ENCODE measurements around the gene ECM2. TPM values are rescaled to one million over a fixed set of nuclear protein-coding genes. Genes with fewer than 3 reads are reported as not detected.

ECM2 gene
- total and polyA plus RNA-seq, 12 donors = 3.8 to 22.0 (median 8.3) TPM

- Histone ChIP-seq H3K4me1 (replicated peaks in 1 of 2) (no peaks in the 10 kb centered on the region), H3K4me3 (no peak overlapping the region), H3K27ac (no peak overlapping the region), H3K36me3 (replicated peaks in 1 of 2) (no peaks in the 10 kb centered on the region), H3K27me3 (no peaks in the 10 kb centered on the region), H3K9me3 (replicated peaks in 1 of 3) (no peaks in the 10 kb centered on the region)
- TF ChIP-seq POLR2A (IDR thresholded peaks at IDR 0.05) = no peak
- no peak for TF ChIP-seq CTCF (IDR thresholded peaks at IDR 0.05)
- intact Hi-C loops (cut with DNase I) = no loop called here
- DNase-seq = no peak
These were observed 28.7 kb upstream of the ECM2 start for GRCh38 chr9:92564504-92564903.

GRCh38 chr9:92563116-92564100 lies 27.6 kb upstream of the ECM2 start:
- Histone ChIP-seq H3K27ac (no peak overlapping the region), H3K36me3 (replicated peaks in 1 of 2) (no peaks in the 10 kb centered on the region), H3K9me3 (replicated peaks in 1 of 3) (no peaks in the 10 kb centered on the region), H3K27me3 (no peaks in the 10 kb centered on the region), H3K4me3 (no peak overlapping the region), H3K4me1 (replicated peaks in 1 of 2) (no peaks in the 10 kb centered on the region)
- no peak for DNase-seq
- TF ChIP-seq POLR2A (IDR thresholded peaks at IDR 0.05) (no peak), CTCF (IDR thresholded peaks at IDR 0.05) (no peak)
- intact Hi-C loops (cut with DNase I) = no loop called here
- WGBS, 4 donors = 80 to 94% (median 88%) methylated on average over 3 of the region's 3 CpGs

GRCh38 chr9:92562461-92562967 lies 26.7 kb upstream of the ECM2 start:
- TF ChIP-seq POLR2A (IDR thresholded peaks at IDR 0.05) (no peak), CTCF (IDR thresholded peaks at IDR 0.05) (no peak)
- H3K27ac ChIP-seq = no peak overlapping the region
- 83 to 88% (median 84%) methylated on average over 5 of the region's 5 CpGs for WGBS, 4 donors

DNA sequence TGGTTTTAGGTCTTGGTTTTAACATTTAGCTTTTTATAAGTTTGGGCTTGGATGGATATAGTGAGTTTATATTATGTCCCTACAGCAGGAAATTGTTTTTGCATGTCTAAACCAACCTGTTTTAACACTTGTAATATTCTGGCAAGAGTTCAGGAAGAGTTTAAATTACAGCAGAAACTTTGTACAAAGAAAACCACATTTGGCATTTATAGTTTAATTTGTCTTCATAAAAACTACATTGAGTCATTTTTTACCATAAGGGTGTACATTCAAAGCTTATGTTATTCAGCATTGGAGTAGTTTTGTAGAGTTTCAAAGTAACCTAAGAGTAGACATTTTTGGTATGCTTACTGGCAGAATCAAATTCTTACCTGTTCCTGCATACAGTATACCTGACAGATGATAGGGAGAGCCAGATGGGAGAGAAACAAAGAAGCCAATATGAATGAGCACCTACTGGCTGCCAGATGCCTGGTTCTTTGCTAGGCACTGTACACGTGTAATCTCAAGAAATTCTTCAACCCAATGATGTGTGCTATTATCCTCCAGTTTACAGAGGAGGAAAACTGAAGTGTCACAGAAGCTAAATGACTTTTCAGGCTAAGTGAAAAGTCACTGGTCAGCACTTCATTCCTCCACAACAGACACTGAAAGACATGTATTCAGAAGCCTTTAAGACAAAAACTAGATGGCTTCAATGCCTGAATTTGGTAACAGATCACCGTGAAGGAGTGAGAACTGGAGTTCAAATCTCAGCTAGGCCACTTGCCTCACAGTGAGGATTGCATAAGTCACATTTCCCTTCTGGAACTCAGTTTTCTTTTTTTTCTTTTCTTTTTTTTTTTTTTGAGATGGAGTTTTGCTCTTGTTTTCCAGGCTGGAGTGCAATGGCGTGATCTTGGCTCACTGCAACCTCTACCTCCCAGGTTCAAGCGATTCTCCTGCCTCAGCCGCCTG lies 25.9 kb upstream of the ECM2 start:
- intact Hi-C loops (cut with DNase I) = no loop called here
- TF ChIP-seq CTCF (IDR thresholded peaks at IDR 0.05) (no peak), POLR2A (IDR thresholded peaks at IDR 0.05) (no peak)
- no peak for DNase-seq
- Histone ChIP-seq H3K27ac (no peak overlapping the region), H3K9me3 (replicated peaks in 1 of 3) (no peaks in the 10 kb centered on the region), H3K4me1 (replicated peaks in 1 of 2) (no peaks in the 10 kb centered on the region), H3K4me3 (no peak overlapping the region), H3K36me3 (replicated peaks in 1 of 2) (no peaks in the 10 kb centered on the region), H3K27me3 (no peaks in the 10 kb centered on the region)
- 87 to 95% (median 90%) methylated on average over 5 of the region's 5 CpGs for WGBS, 4 donors

More at GRCh38 chr9:92562461-92562967, 26.7 kb upstream of the ECM2 start:
- no peaks in the 10 kb centered on the region for H3K36me3 ChIP-seq (replicated peaks in 1 of 2)
- H3K4me3 ChIP-seq = no peak overlapping the region
- H3K27me3 ChIP-seq = no peaks in the 10 kb centered on the region
- H3K4me1 ChIP-seq (replicated peaks in 1 of 2) = no peaks in the 10 kb centered on the region
- no peak for DNase-seq
- no peaks in the 10 kb centered on the region for H3K9me3 ChIP-seq (replicated peaks in 1 of 3)
- intact Hi-C loops (cut with DNase I) = no loop called here

All from adrenal gland (tissue), 12 donors.